OCI-LY1 (cell line): Measurements from ENCODE around the gene OR1L8.

Source experiments
- CTCF ChIP-seq: fragments of 200-600 bp; sonication (generic), shearing (Covaris generic); IDR thresholded peaks from 2 replicates; pipeline ENCODE4 v1.5.1; 2017; ENCODE audit warnings: mild to moderate bottlenecking, antibody characterized with exemption, low read length, moderate library complexity, mixed read lengths
- EZH2 ChIP-seq: fragments of 200-600 bp; sonication (generic), shearing (Covaris generic); IDR thresholded peaks from 2 replicates; pipeline ENCODE4 v1.8.0; 2017; ENCODE audit warnings: borderline replicate concordance, mixed run types, mild to moderate bottlenecking, antibody characterized with exemption, low read length, moderate library complexity, mixed read lengths

DNA sequence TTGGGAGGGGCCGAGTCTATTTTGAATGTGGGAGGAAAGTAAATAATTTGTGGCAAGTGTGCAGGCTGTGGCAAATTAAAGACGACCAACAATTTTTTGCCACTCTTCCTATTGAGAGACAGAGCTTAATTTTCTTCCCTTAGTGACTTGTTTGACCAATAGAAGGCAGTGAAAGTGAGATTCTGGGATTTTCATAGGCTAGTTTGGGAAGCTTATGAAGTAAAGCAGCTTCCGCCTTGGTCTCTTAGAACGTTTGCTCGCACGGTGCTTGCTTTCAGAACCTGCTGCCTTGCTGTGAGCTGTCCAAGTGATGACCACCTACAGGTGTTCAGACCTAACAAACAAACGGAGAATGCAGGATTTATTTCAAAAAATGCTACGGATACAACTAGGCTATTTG is 37.0 kb downstream of the OR1L8 start:
- TF ChIP-seq CTCF (no peak), EZH2 (no peak)
